ENCODE data around the gene IRAK1. TPM values are rescaled to one million over a fixed set of nuclear protein-coding genes. Genes with fewer than 3 reads are reported as not detected.
A peak's percentile ranks its signal among the peaks of the same experiment; 100 is the strongest.

The IRAK1 gene
- total and polyA plus RNA-seq, 9 donors, result 20.7 to 62.8 (median 53.9) TPM

GRCh38 chrX:154057791-154058190 lies 38.1 kb upstream of the IRAK1 start:
- no peak overlapping the region for H3K27ac ChIP-seq (ENCODE audit: low read length)
- H3K4me1 ChIP-seq (ENCODE audit: control insufficient read depth, insufficient read depth, low read length), result peaks cover 10% of the 10 kb centered on the region
- no peak for DNase-seq
- WGBS (ENCODE audit: insufficient coverage), result 88% methylated on average over 1 of the region's 1 CpG
- H3K27me3 ChIP-seq (ENCODE audit: control insufficient read depth, insufficient read depth, low read length), result peaks cover 31% of the 10 kb centered on the region
- no peak overlapping the region for H3K4me3 ChIP-seq (ENCODE audit: low read length)
- no peaks in the 10 kb centered on the region for H3K36me3 ChIP-seq (ENCODE audit: control insufficient read depth, insufficient read depth, low read length)
- H3K9me3 ChIP-seq (replicated peaks; ENCODE audit: control insufficient read depth, low read depth, low read length), result no peaks in the 10 kb centered on the region

GRCh38 chrX:154056770-154057241 lies 37.1 kb upstream of the IRAK1 start:
- Histone ChIP-seq H3K27ac (ENCODE audit: low read length) (no peak overlapping the region), H3K36me3 (ENCODE audit: control insufficient read depth, insufficient read depth, low read length) (no peaks in the 10 kb centered on the region), H3K27me3 (ENCODE audit: control insufficient read depth, insufficient read depth, low read length) (peaks cover 30% of the 10 kb centered on the region), H3K4me1 (ENCODE audit: control insufficient read depth, insufficient read depth, low read length) (peaks cover 10% of the 10 kb centered on the region), H3K4me3 (ENCODE audit: low read length) (no peak overlapping the region), H3K9me3 (replicated peaks; ENCODE audit: control insufficient read depth, low read depth, low read length) (no peaks in the 10 kb centered on the region)
- DNase-seq, result no peak
- 73% methylated on average over 6 of the region's 8 CpGs for WGBS (ENCODE audit: insufficient coverage)

GRCh38 chrX:154051201-154051810 lies 31.6 kb upstream of the IRAK1 start:
- H3K36me3 ChIP-seq (ENCODE audit: control insufficient read depth, insufficient read depth, low read length), result no peaks in the 10 kb centered on the region
- peaks cover 38% of the 10 kb centered on the region for H3K27me3 ChIP-seq (ENCODE audit: control insufficient read depth, insufficient read depth, low read length)
- no CpG with 5 or more reads among the region's 8 CpGs for WGBS (ENCODE audit: insufficient coverage)
- H3K9me3 ChIP-seq (replicated peaks; ENCODE audit: control insufficient read depth, low read depth, low read length), result no peaks in the 10 kb centered on the region
- DNase-seq, result peak; percentile 78
- H3K4me3 ChIP-seq (ENCODE audit: low read length), result no peak overlapping the region
- peaks cover 17% of the 10 kb centered on the region for H3K4me1 ChIP-seq (ENCODE audit: control insufficient read depth, insufficient read depth, low read length)
- H3K27ac ChIP-seq (ENCODE audit: low read length), result no peak overlapping the region

- Histone ChIP-seq H3K27me3 (ENCODE audit: control insufficient read depth, insufficient read depth, low read length) (peaks cover 46% of the 10 kb centered on the region), H3K36me3 (ENCODE audit: control insufficient read depth, insufficient read depth, low read length) (no peaks in the 10 kb centered on the region), H3K27ac (ENCODE audit: low read length) (no peak overlapping the region), H3K9me3 (replicated peaks; ENCODE audit: control insufficient read depth, low read depth, low read length) (no peaks in the 10 kb centered on the region), H3K4me1 (ENCODE audit: control insufficient read depth, insufficient read depth, low read length) (peaks cover 21% of the 10 kb centered on the region), H3K4me3 (ENCODE audit: low read length) (no peak overlapping the region)
- no peak for DNase-seq
- 66% methylated on average over 6 of the region's 7 CpGs for WGBS (ENCODE audit: insufficient coverage)
Observed at GRCh38 chrX:154050113-154050495, 30.4 kb upstream of the IRAK1 start.

GRCh38 chrX:154049209-154050112 lies 29.8 kb upstream of the IRAK1 start:
- H3K9me3 ChIP-seq (replicated peaks; ENCODE audit: control insufficient read depth, low read depth, low read length), result no peaks in the 10 kb centered on the region
- no peaks in the 10 kb centered on the region for H3K36me3 ChIP-seq (ENCODE audit: control insufficient read depth, insufficient read depth, low read length)
- no peak for DNase-seq
- peaks cover 21% of the 10 kb centered on the region for H3K4me1 ChIP-seq (ENCODE audit: control insufficient read depth, insufficient read depth, low read length)
- no peak overlapping the region for H3K27ac ChIP-seq (ENCODE audit: low read length)
- H3K4me3 ChIP-seq (ENCODE audit: low read length), result no peak overlapping the region
- WGBS (ENCODE audit: insufficient coverage), result 74% methylated on average over 12 of the region's 13 CpGs
- H3K27me3 ChIP-seq (ENCODE audit: control insufficient read depth, insufficient read depth, low read length), result peaks cover 50% of the 10 kb centered on the region

- no peak overlapping the region for H3K27ac ChIP-seq (ENCODE audit: low read length)
- no peaks in the 10 kb centered on the region for H3K9me3 ChIP-seq (replicated peaks; ENCODE audit: control insufficient read depth, low read depth, low read length)
- H3K4me3 ChIP-seq (ENCODE audit: low read length), result no peak overlapping the region
- peaks cover 21% of the 10 kb centered on the region for H3K4me1 ChIP-seq (ENCODE audit: control insufficient read depth, insufficient read depth, low read length)
- peaks cover 52% of the 10 kb centered on the region for H3K27me3 ChIP-seq (ENCODE audit: control insufficient read depth, insufficient read depth, low read length)
- H3K36me3 ChIP-seq (ENCODE audit: control insufficient read depth, insufficient read depth, low read length), result no peaks in the 10 kb centered on the region
- no peak for DNase-seq
- WGBS (ENCODE audit: insufficient coverage), result 89% methylated on average over 11 of the region's 11 CpGs
Observed at GRCh38 chrX:154048398-154048797, 28.7 kb upstream of the IRAK1 start.

GRCh38 chrX:154046940-154047610 lies 27.4 kb upstream of the IRAK1 start:
- no peaks in the 10 kb centered on the region for H3K9me3 ChIP-seq (replicated peaks; ENCODE audit: control insufficient read depth, low read depth, low read length)
- WGBS (ENCODE audit: insufficient coverage), result 18% methylated on average over 3 of the region's 4 CpGs
- H3K27me3 ChIP-seq (ENCODE audit: control insufficient read depth, insufficient read depth, low read length), result peaks cover 54% of the 10 kb centered on the region
- no peak overlapping the region for H3K4me3 ChIP-seq (ENCODE audit: low read length)
- peaks cover 30% of the 10 kb centered on the region for H3K4me1 ChIP-seq (ENCODE audit: control insufficient read depth, insufficient read depth, low read length)
- no peaks in the 10 kb centered on the region for H3K36me3 ChIP-seq (ENCODE audit: control insufficient read depth, insufficient read depth, low read length)
- DNase-seq, result peak; percentile 59
- peak overlapping the region; percentile 67 for H3K27ac ChIP-seq (ENCODE audit: low read length)

GRCh38 chrX:154046031-154046781 lies 26.5 kb upstream of the IRAK1 start:
- Histone ChIP-seq H3K4me3 (ENCODE audit: low read length) (no peak overlapping the region), H3K4me1 (ENCODE audit: control insufficient read depth, insufficient read depth, low read length) (peaks cover 36% of the 10 kb centered on the region), H3K27ac (ENCODE audit: low read length) (peak overlapping the region; percentile 76), H3K9me3 (replicated peaks; ENCODE audit: control insufficient read depth, low read depth, low read length) (no peaks in the 10 kb centered on the region), H3K27me3 (ENCODE audit: control insufficient read depth, insufficient read depth, low read length) (peaks cover 54% of the 10 kb centered on the region), H3K36me3 (ENCODE audit: control insufficient read depth, insufficient read depth, low read length) (no peaks in the 10 kb centered on the region)
- WGBS (ENCODE audit: insufficient coverage), result 50% methylated on average over 2 of the region's 10 CpGs
- DNase-seq, result peak; percentile 87

- no peak for DNase-seq
- WGBS (ENCODE audit: insufficient coverage), result 65% methylated on average over 3 of the region's 6 CpGs
- Histone ChIP-seq H3K9me3 (replicated peaks; ENCODE audit: control insufficient read depth, low read depth, low read length) (no peaks in the 10 kb centered on the region), H3K4me1 (ENCODE audit: control insufficient read depth, insufficient read depth, low read length) (peaks cover 38% of the 10 kb centered on the region), H3K4me3 (ENCODE audit: low read length) (no peak overlapping the region), H3K36me3 (ENCODE audit: control insufficient read depth, insufficient read depth, low read length) (peaks cover under 1% of the 10 kb centered on the region), H3K27ac (ENCODE audit: low read length) (no peak overlapping the region), H3K27me3 (ENCODE audit: control insufficient read depth, insufficient read depth, low read length) (peaks cover 49% of the 10 kb centered on the region)
Observed at GRCh38 chrX:154044091-154044490, 24.4 kb upstream of the IRAK1 start.

Data from muscle of leg (tissue), 11 donors.